GM21619 (cell line): Measurements from ENCODE around the gene FOXO3.

Experiments
- ATAC-seq: cut with Tn5 transposase; IDR thresholded peaks from one replicate; pipeline ENCODE4 v1.9.1; 2021; ENCODE audit not compliant: unreplicated experiment

The FOXO3 gene

DNA sequence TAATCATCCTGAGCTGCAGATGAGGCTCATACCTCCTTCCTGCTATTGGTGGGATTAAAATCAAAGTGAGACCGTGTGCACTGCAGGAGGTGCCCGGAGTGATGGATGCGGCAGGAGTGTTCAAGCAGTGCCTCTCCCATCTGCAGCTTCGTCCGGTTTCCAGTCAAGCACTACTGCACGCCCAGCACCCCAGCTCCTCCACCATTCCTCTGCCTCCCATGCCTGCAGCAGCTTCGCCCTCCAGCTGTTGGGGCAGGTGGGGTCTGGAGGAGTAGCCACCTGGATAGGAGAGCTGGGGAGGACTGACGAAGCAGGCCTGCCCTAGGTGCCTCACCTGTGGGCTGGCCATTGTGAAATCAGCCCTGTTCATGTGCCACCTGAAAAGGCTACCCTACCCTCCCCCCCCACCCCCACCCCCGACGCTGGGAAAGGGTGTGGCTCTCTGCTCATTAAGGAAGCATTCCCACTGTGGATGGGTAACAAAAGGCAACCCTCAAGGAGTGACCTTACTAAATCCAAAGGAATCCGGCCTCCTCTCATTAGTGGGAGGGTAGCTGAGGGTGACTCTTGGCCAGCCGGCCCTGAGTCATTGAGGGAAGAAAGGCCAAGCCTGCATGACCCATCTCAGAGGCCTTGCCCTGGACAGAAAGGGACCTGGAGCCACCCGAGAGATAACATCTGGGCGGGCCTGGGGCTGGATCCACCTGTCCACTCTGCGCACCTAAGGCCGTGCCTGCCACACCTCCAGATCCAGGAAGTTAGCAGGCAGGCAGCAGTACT is 171.6 kb downstream of the FOXO3 start:
- ATAC-seq, result no peak

DNA sequence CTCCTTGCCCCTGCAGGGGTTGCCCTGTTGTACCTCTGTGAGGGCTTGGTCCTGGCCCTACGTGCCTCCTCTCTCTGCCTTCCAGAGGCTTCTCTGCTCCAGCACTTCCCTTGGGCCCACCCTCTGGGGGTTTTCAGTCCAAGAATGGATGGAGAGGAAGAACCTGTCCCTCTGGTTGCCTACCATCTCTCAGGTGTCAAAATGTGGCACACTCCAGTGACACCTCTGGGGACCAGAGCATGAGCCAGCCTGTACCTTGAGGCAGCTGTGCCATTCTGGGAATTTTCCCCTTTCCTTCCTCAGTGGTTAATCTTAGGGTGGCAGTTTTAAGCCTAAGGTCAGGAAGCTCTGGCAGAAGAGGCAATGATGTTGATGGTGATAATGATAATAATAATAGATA is 172.3 kb downstream of the FOXO3 start:
- ATAC-seq, result no peak

DNA sequence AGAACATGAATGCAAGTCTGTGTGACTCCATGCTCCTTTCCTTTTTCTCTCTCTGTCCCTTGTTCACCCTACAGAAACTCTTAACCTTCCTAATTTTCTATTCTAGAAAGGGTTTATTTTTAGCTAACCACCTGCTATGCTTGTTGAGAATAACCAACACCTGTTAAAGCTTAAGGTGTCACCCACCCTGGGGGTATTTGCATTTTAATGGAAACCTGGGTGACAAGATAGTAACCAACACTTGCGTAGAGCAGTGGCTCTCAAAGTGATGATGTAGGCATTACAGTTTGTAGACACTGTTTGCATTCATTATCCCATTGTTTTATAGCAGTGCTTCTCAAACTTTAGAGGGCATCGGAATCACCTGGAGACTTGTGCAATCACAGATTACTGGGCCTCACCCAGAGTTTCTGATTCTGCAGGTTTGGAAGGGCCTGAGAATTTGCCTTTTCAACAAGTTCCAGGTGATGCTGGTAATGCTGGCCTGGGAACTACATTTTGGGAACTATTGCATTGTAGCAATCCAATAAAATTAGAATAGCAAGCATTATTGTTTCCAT is 173.1 kb downstream of the FOXO3 start:
- ATAC-seq, result no peak
